Islet precursor cell (in vitro differentiated cells): Measurements from ENCODE around the gene ZNF467.
A peak's percentile ranks its signal among the peaks of the same experiment; 100 is the strongest.

Experiments
- DNase-seq: peaks from one replicate; pipeline ENCODE4 v3.0.0-alpha.2; 2018

ZNF467 gene

GRCh38 chr7:149723795-149724495 lies 49.4 kb downstream of the ZNF467 start:
- DNase-seq = no peak

- DNase-seq = no peak
Observed at GRCh38 chr7:149723082-149723767, 50.2 kb downstream of the ZNF467 start.

- DNase-seq = no peak
Observed at GRCh38 chr7:149722356-149722957, 50.9 kb downstream of the ZNF467 start.

- DNase-seq = no peak
Observed at GRCh38 chr7:149721084-149721601, 52.2 kb downstream of the ZNF467 start.

- DNase-seq = peak; percentile 63
Observed at GRCh38 chr7:149720372-149721083, 52.9 kb downstream of the ZNF467 start.

GRCh38 chr7:149719912-149720335 lies 53.5 kb downstream of the ZNF467 start:
- DNase-seq = peak; percentile 77

GRCh38 chr7:149719050-149719899 lies 54.1 kb downstream of the ZNF467 start:
- DNase-seq = peak; percentile 89

- DNase-seq = no peak
Observed at GRCh38 chr7:149718730-149719049, 54.7 kb downstream of the ZNF467 start.

- DNase-seq = no peak
Observed at GRCh38 chr7:149717481-149717880, 55.9 kb downstream of the ZNF467 start.

- no peak for DNase-seq
Observed at GRCh38 chr7:149716932-149717307, 56.5 kb downstream of the ZNF467 start.

GRCh38 chr7:149716007-149716931 lies 57.1 kb downstream of the ZNF467 start:
- peak; percentile 52 for DNase-seq

- DNase-seq = no peak
Observed at GRCh38 chr7:149715476-149715875, 57.9 kb downstream of the ZNF467 start.

GRCh38 chr7:149714910-149715471 lies 58.4 kb downstream of the ZNF467 start:
- no peak for DNase-seq
